Activated naive CD8-positive, alpha-beta T cell treated with anti-CD3 and anti-CD28 coated beads for 36 hours (primary cell): Measurements from ENCODE around the gene TLR1. TPM values are rescaled to one million over a fixed set of nuclear protein-coding genes. Genes with fewer than 3 reads are reported as not detected.
A peak's percentile ranks its signal among the peaks of the same experiment; 100 is the strongest.
"Not testable (repeated sequence)": the region's sequence is repeated elsewhere in the genome, so short reads cannot be mapped to it uniquely, and the experiment has no call there.

Experiments
- DNase-seq: peaks from one replicate; pipeline ENCODE4 v3.0.0; 2021
- H3K27ac Mint-ChIP-seq: one replicate; pipeline ENCODE4 v1.8.0; 2022; ENCODE audit warnings: mild to moderate bottlenecking, moderate library complexity, mixed read lengths
- H3K27me3 Mint-ChIP-seq: one replicate; pipeline ENCODE4 v1.8.0; 2022; ENCODE audit warnings: mild to moderate bottlenecking, mixed read lengths
- H3K36me3 Mint-ChIP-seq: one replicate; pipeline ENCODE4 v1.8.0; 2021; ENCODE audit warnings: mild to moderate bottlenecking, mixed read lengths
- H3K4me1 Mint-ChIP-seq: one replicate; pipeline ENCODE4 v1.8.0; 2021; ENCODE audit warnings: mixed read lengths
- H3K4me3 Mint-ChIP-seq: one replicate; pipeline ENCODE4 v1.8.0; 2022; ENCODE audit warnings: mild to moderate bottlenecking, moderate library complexity, mixed read lengths
- H3K9me3 Mint-ChIP-seq: one replicate; pipeline ENCODE4 v1.8.0; 2022; ENCODE audit warnings: mixed read lengths
- total RNA-seq, 2 experiments: library from RNA; stranded (reverse); gene quantifications; one replicate each; pipeline ENCODE4 v1.2.3, GENCODE V29; 2021

Gene TLR1
- total RNA-seq, 2 experiments from 2014 or later, result 1.6 to 2.4 TPM

GRCh38 chr4:38769857-38770256 is 34.7 kb downstream of the TLR1 start:
- no peaks in the 10 kb centered on the region for H3K36me3 Mint-ChIP-seq
- no peaks in the 10 kb centered on the region for H3K27me3 Mint-ChIP-seq
- no peak overlapping the region for H3K27ac Mint-ChIP-seq
- peaks cover 13% of the 10 kb centered on the region for H3K9me3 Mint-ChIP-seq
- DNase-seq, result no peak
- no peak overlapping the region for H3K4me3 Mint-ChIP-seq
- H3K4me1 Mint-ChIP-seq, result peaks cover 2% of the 10 kb centered on the region

GRCh38 chr4:38769441-38769840 is 35.1 kb downstream of the TLR1 start:
- DNase-seq, result no peak
- Mint-ChIP-seq H3K4me3 (no peak overlapping the region), H3K4me1 (peaks cover 2% of the 10 kb centered on the region), H3K27ac (no peak overlapping the region), H3K9me3 (peaks cover 13% of the 10 kb centered on the region), H3K27me3 (no peaks in the 10 kb centered on the region), H3K36me3 (no peaks in the 10 kb centered on the region)

GRCh38 chr4:38768968-38769394 is 35.6 kb downstream of the TLR1 start:
- Mint-ChIP-seq H3K36me3 (no peaks in the 10 kb centered on the region), H3K4me1 (peaks cover 2% of the 10 kb centered on the region), H3K27me3 (no peaks in the 10 kb centered on the region), H3K4me3 (no peak overlapping the region), H3K27ac (no peak overlapping the region), H3K9me3 (peaks cover 11% of the 10 kb centered on the region)
- DNase-seq, result no peak

- H3K27ac Mint-ChIP-seq, DNase-seq, H3K4me1 Mint-ChIP-seq, H3K4me3 Mint-ChIP-seq, H3K36me3 Mint-ChIP-seq, H3K27me3 Mint-ChIP-seq: not testable (repeated sequence)
- peaks cover 11% of the 10 kb centered on the region for H3K9me3 Mint-ChIP-seq
Measured at GRCh38 chr4:38766940-38767339, 37.7 kb downstream of the TLR1 start.

- no peak overlapping the region for H3K27ac Mint-ChIP-seq
Measured at GRCh38 chr4:38765382-38765781, 39.2 kb downstream of the TLR1 start.

GRCh38 chr4:38764277-38764676 is 40.3 kb downstream of the TLR1 start:
- Mint-ChIP-seq H3K4me1 (peaks cover 14% of the 10 kb centered on the region), H3K36me3 (no peaks in the 10 kb centered on the region), H3K27me3 (no peaks in the 10 kb centered on the region), H3K4me3 (no peak overlapping the region), H3K9me3 (peaks cover 11% of the 10 kb centered on the region), H3K27ac (no peak overlapping the region)
- DNase-seq, result no peak

More at GRCh38 chr4:38765382-38765781, 39.2 kb downstream of the TLR1 start:
- DNase-seq, result no peak
- Mint-ChIP-seq H3K36me3 (no peaks in the 10 kb centered on the region), H3K4me1 (peaks cover 14% of the 10 kb centered on the region), H3K9me3 (peaks cover 11% of the 10 kb centered on the region), H3K27me3 (no peaks in the 10 kb centered on the region), H3K4me3 (no peak overlapping the region)

GRCh38 chr4:38762560-38762959 is 42.0 kb downstream of the TLR1 start:
- H3K27me3 Mint-ChIP-seq, result no peaks in the 10 kb centered on the region
- no peak overlapping the region for H3K4me3 Mint-ChIP-seq
- DNase-seq, result no peak
- peaks cover 11% of the 10 kb centered on the region for H3K9me3 Mint-ChIP-seq
- no peaks in the 10 kb centered on the region for H3K36me3 Mint-ChIP-seq
- H3K4me1 Mint-ChIP-seq, result peaks cover 15% of the 10 kb centered on the region
- H3K27ac Mint-ChIP-seq, result no peak overlapping the region

- H3K9me3 Mint-ChIP-seq, result no peaks in the 10 kb centered on the region
- H3K27me3 Mint-ChIP-seq, result no peaks in the 10 kb centered on the region
- DNase-seq, result no peak
- no peak overlapping the region for H3K4me3 Mint-ChIP-seq
- H3K36me3 Mint-ChIP-seq, result no peaks in the 10 kb centered on the region
- peaks cover 15% of the 10 kb centered on the region for H3K4me1 Mint-ChIP-seq
- H3K27ac Mint-ChIP-seq, result no peak overlapping the region
Measured at GRCh38 chr4:38759790-38760122, 44.8 kb downstream of the TLR1 start.

GRCh38 chr4:38759113-38759789 is 45.3 kb downstream of the TLR1 start:
- peak; percentile 54 for DNase-seq
- no peak overlapping the region for H3K27ac Mint-ChIP-seq
- H3K27me3 Mint-ChIP-seq, result no peaks in the 10 kb centered on the region
- H3K9me3 Mint-ChIP-seq, result no peaks in the 10 kb centered on the region
- no peak overlapping the region for H3K4me3 Mint-ChIP-seq
- peaks cover 15% of the 10 kb centered on the region for H3K4me1 Mint-ChIP-seq
- H3K36me3 Mint-ChIP-seq, result no peaks in the 10 kb centered on the region

GRCh38 chr4:38757945-38758600 is 46.5 kb downstream of the TLR1 start:
- no peak overlapping the region for H3K27ac Mint-ChIP-seq
- no peak overlapping the region for H3K4me3 Mint-ChIP-seq
- no peaks in the 10 kb centered on the region for H3K27me3 Mint-ChIP-seq
- H3K4me1 Mint-ChIP-seq, result peaks cover 15% of the 10 kb centered on the region
- H3K36me3 Mint-ChIP-seq, result no peaks in the 10 kb centered on the region
- H3K9me3 Mint-ChIP-seq, result no peaks in the 10 kb centered on the region
- no peak for DNase-seq

GRCh38 chr4:38752941-38753806 is 51.4 kb downstream of the TLR1 start:
- peaks cover 2% of the 10 kb centered on the region for H3K36me3 Mint-ChIP-seq
- H3K27ac Mint-ChIP-seq, result no peak overlapping the region
- peaks cover 6% of the 10 kb centered on the region for H3K9me3 Mint-ChIP-seq
- H3K27me3 Mint-ChIP-seq, result no peaks in the 10 kb centered on the region
- no peak for DNase-seq
- peaks cover 9% of the 10 kb centered on the region for H3K4me1 Mint-ChIP-seq
- H3K4me3 Mint-ChIP-seq, result no peak overlapping the region

- H3K9me3 Mint-ChIP-seq, result peaks cover 8% of the 10 kb centered on the region
Measured at GRCh38 chr4:38752372-38752940, 52.1 kb downstream of the TLR1 start.

GRCh38 chr4:38751341-38752010 is 53.1 kb downstream of the TLR1 start:
- Mint-ChIP-seq H3K27ac (no peak overlapping the region), H3K4me3 (no peak overlapping the region), H3K27me3 (no peaks in the 10 kb centered on the region), H3K9me3 (peaks cover 14% of the 10 kb centered on the region), H3K4me1 (peaks cover 9% of the 10 kb centered on the region), H3K36me3 (peaks cover 2% of the 10 kb centered on the region)
- DNase-seq, result no peak

More at GRCh38 chr4:38752372-38752940, 52.1 kb downstream of the TLR1 start:
- Mint-ChIP-seq H3K36me3 (peaks cover 2% of the 10 kb centered on the region), H3K4me3 (no peak overlapping the region), H3K4me1 (peaks cover 9% of the 10 kb centered on the region), H3K27me3 (no peaks in the 10 kb centered on the region), H3K27ac (no peak overlapping the region)
- DNase-seq, result no peak

GRCh38 chr4:38749336-38749735 is 55.3 kb downstream of the TLR1 start:
- Mint-ChIP-seq H3K4me1 (peaks cover 9% of the 10 kb centered on the region), H3K36me3 (peaks cover 2% of the 10 kb centered on the region), H3K4me3 (no peak overlapping the region), H3K9me3 (peaks cover 14% of the 10 kb centered on the region), H3K27me3 (no peaks in the 10 kb centered on the region), H3K27ac (no peak overlapping the region)
- DNase-seq, result no peak
